ENCODE results near the gene PAGE2B. TPM values are rescaled to one million over a fixed set of nuclear protein-coding genes. Genes with fewer than 3 reads are reported as not detected.
"Not testable (repeated sequence)": the region's sequence is repeated elsewhere in the genome, so short reads cannot be mapped to it uniquely, and the experiment has no call there.

Gene PAGE2B
- 1.00 TPM for polyA plus RNA-seq (2012; ENCODE audit: missing spikeins)

GRCh38 chrX:55074851-55075467 is at the start of gene PAGE2B:
Gene PAGE2B, plus strand, starts transcription at chrX:55075030. Its CDS starts 1,012 bp downstream, at chrX:55076042.
- FAIRE-seq (no peak), DNase-seq (ENCODE audit: insufficient read length) (no peak)
- TF ChIP-seq POLR2AphosphoS5 (IDR thresholded peaks at IDR 0.05; ENCODE audit: low read depth, low read length) (no peak), POLR2A (IDR thresholded peaks at IDR 0.05; ENCODE audit: low read depth, low read length) (no peak)

DNA sequence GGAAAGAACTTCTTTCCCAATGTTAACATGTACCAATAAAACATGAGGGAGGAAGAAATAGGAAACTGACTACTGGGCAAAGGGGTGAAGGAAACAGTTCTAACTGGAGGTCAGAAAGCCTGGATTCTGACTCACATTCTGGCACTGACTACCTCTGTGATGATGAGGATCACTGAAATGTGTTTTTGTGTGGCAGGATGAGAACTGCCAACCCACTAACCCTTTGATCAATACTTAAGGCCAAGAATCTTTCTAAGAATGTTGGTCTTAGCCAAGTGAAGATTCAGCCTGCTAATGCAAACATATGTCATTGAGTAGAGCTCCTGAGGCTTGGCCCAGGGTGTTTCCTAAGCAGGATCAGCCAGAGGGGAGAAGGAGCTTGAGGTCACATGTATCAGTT is 48.7 kb upstream of the PAGE2B start:
- TF ChIP-seq POLR2A (IDR thresholded peaks at IDR 0.05; ENCODE audit: low read depth, low read length) (no peak), POLR2AphosphoS5 (IDR thresholded peaks at IDR 0.05; ENCODE audit: low read depth, low read length) (no peak), TAF1 (IDR thresholded peaks at IDR 0.05; ENCODE audit: borderline replicate concordance, low read depth, low read length) (no peak)
- DNase-seq (ENCODE audit: insufficient read length), result no peak
- no peak for FAIRE-seq

GRCh38 chrX:55026840-55027239 is 48.0 kb upstream of the PAGE2B start:
- FAIRE-seq (no peak), DNase-seq (ENCODE audit: insufficient read length) (no peak)
- no peak for TF ChIP-seq POLR2AphosphoS5 (IDR thresholded peaks at IDR 0.05; ENCODE audit: low read depth, low read length)
- no peak for TF ChIP-seq TAF1 (IDR thresholded peaks at IDR 0.05; ENCODE audit: borderline replicate concordance, low read depth, low read length)
- no peak for TF ChIP-seq POLR2A (IDR thresholded peaks at IDR 0.05; ENCODE audit: low read depth, low read length)

- FAIRE-seq (no peak), DNase-seq (ENCODE audit: insufficient read length) (no peak)
- no peak for TF ChIP-seq POLR2AphosphoS5 (IDR thresholded peaks at IDR 0.05; ENCODE audit: low read depth, low read length)
These were observed 46.8 kb upstream of the PAGE2B start for GRCh38 chrX:55028040-55028439.

DNA sequence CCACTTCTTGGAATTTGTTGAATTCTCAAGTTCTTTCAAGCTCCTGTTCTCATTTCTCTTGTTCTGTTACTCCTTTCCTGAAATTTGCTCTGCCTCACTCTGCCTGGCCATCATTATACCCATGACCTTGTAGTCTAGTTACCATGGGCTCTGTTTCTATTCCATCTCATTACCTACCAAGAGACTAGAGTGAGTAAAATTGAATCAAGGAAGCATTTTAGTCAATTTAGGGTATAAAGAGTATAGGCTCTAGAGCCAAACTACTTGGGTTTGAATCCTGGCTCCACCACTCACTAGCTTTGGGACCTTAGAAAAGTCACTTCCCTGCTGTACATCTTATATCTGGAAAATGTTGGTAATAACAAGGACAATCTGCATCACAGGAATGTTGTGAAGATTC is 46.2 kb upstream of the PAGE2B start:
- TF ChIP-seq POLR2A (IDR thresholded peaks at IDR 0.05; ENCODE audit: low read depth, low read length) (no peak), TAF1 (IDR thresholded peaks at IDR 0.05; ENCODE audit: borderline replicate concordance, low read depth, low read length) (no peak), POLR2AphosphoS5 (IDR thresholded peaks at IDR 0.05; ENCODE audit: low read depth, low read length) (no peak)
- FAIRE-seq (no peak), DNase-seq (ENCODE audit: insufficient read length) (no peak)

GRCh38 chrX:55029291-55029690 is 45.5 kb upstream of the PAGE2B start:
- DNase-seq (ENCODE audit: insufficient read length) (no peak), FAIRE-seq (no peak)
- TF ChIP-seq POLR2AphosphoS5 (IDR thresholded peaks at IDR 0.05; ENCODE audit: low read depth, low read length) (no peak), POLR2A (IDR thresholded peaks at IDR 0.05; ENCODE audit: low read depth, low read length) (no peak), TAF1 (IDR thresholded peaks at IDR 0.05; ENCODE audit: borderline replicate concordance, low read depth, low read length) (no peak)

DNA sequence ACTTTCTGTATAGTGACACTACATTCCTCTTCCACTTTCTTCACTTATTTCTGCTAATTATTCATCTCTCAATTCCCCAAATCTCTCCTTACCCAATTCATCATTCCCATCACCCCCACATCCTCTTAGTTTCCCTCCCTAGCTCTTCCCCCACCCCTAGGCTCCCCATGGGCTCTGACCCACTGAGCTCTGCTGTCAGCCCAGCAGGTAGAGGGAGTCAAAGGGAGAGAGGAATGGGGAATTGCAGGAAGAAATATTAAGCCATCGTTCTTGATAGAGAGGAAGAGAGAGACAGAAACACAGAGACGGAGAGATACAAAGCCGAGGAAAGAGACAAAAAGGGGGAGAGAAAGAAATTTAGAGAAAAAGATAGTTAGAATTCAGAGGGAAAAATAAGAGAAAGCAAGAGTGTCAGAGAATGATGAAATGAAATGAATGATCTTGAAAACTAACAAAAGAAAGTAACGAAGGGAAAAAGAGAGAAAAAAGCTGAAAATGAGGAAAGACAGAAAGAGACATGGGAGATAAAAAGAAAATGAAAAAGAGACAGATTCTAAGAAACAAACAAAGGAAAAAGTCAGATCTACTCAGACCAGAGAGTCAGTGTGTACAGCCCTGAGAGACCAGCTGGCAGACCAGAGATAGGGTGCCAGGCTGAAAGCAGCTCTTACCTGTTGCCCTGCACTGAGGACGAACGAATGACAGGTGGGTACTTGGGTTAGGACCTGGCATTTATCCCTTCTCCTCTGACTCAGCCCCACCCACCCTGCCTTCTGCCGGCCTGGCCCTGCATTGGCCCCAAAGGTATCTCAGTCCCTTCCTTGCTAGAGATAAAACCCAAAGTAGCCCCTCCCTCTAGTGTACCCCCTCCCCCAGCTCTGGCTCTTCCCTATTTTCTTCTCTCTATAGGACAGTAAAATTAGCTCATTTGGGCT is 44.3 kb upstream of the PAGE2B start, which contains the start of gene ALAS2:
TSS of gene ALAS2 (minus strand) at position 707 of the 935 bp plus-strand sequence. CDS start 4,977 bp downstream, outside the sequence.
- DNase-seq (ENCODE audit: insufficient read length) (no peak), FAIRE-seq (no peak)

GRCh38 chrX:55033429-55033828 is 41.4 kb upstream of the PAGE2B start:
- DNase-seq (ENCODE audit: insufficient read length) (no peak), FAIRE-seq (no peak)
- TF ChIP-seq TAF1 (IDR thresholded peaks at IDR 0.05; ENCODE audit: borderline replicate concordance, low read depth, low read length) (no peak), POLR2AphosphoS5 (IDR thresholded peaks at IDR 0.05; ENCODE audit: low read depth, low read length) (no peak), POLR2A (IDR thresholded peaks at IDR 0.05; ENCODE audit: low read depth, low read length) (no peak)

More for the DNA sequence above, 44.3 kb upstream of the PAGE2B start, which contains the start of gene ALAS2:
- TF ChIP-seq TAF1 (IDR thresholded peaks at IDR 0.05; ENCODE audit: borderline replicate concordance, low read depth, low read length) (no peak), POLR2A (IDR thresholded peaks at IDR 0.05; ENCODE audit: low read depth, low read length) (no peak), POLR2AphosphoS5 (IDR thresholded peaks at IDR 0.05; ENCODE audit: low read depth, low read length) (no peak)

- FAIRE-seq, result no peak
- no peak for DNase-seq (ENCODE audit: insufficient read length)
- no peak for TF ChIP-seq TAF1 (IDR thresholded peaks at IDR 0.05; ENCODE audit: borderline replicate concordance, low read depth, low read length)
- TF ChIP-seq POLR2A (IDR thresholded peaks at IDR 0.05; ENCODE audit: low read depth, low read length), result no peak
- TF ChIP-seq POLR2AphosphoS5 (IDR thresholded peaks at IDR 0.05; ENCODE audit: low read depth, low read length), result no peak
These were observed 35.4 kb upstream of the PAGE2B start for GRCh38 chrX:55039471-55039870.

GRCh38 chrX:55041514-55041913 is 33.3 kb upstream of the PAGE2B start:
- DNase-seq (ENCODE audit: insufficient read length), result no peak
- FAIRE-seq, result no peak
- no peak for TF ChIP-seq POLR2AphosphoS5 (IDR thresholded peaks at IDR 0.05; ENCODE audit: low read depth, low read length)
- no peak for TF ChIP-seq TAF1 (IDR thresholded peaks at IDR 0.05; ENCODE audit: borderline replicate concordance, low read depth, low read length)
- no peak for TF ChIP-seq POLR2A (IDR thresholded peaks at IDR 0.05; ENCODE audit: low read depth, low read length)

GRCh38 chrX:55050599-55050998 is 24.2 kb upstream of the PAGE2B start:
- FAIRE-seq; DNase-seq (ENCODE audit: insufficient read length): not testable (repeated sequence)

Measured in GM12892 (cell line).